Smooth muscle cell (in vitro differentiated cells): ENCODE data around the gene ROS1. TPM values are rescaled to one million over a fixed set of nuclear protein-coding genes. Genes with fewer than 3 reads are reported as not detected.

ENCODE experiments used
- DNase-seq: peaks from one replicate; lab custom pipeline; 2025; ENCODE audit not compliant: unreplicated experiment; lab: John Stamatoyannopoulos, UW
- H2AFZ ChIP-seq: fragments of 200-600 bp; sonication (generic); 2 replicates; pipeline ENCODE4 v1.6.0; 2016; ENCODE audit warnings: antibody characterized with exemption, low read depth, mild to moderate bottlenecking
- H3F3A ChIP-seq: fragments of 200-600 bp; sonication (generic); 2 replicates; pipeline ENCODE4 v1.6.0; 2017; ENCODE audit warnings: antibody characterized with exemption, low read depth
- H3K27ac ChIP-seq: fragments of 200-600 bp; sonication (generic); 2 replicates; pipeline ENCODE4 v1.5.1; 2016; ENCODE audit warnings: low read depth, mild to moderate bottlenecking
- H3K27me3 ChIP-seq: fragments of 200-600 bp; sonication (generic); 2 replicates; pipeline ENCODE4 v1.6.1; 2016; ENCODE audit warnings: low read depth, mild to moderate bottlenecking
- H3K36me3 ChIP-seq: fragments of 200-600 bp; sonication (generic); 2 replicates; pipeline ENCODE4 v1.5.1; 2016; ENCODE audit warnings: low read depth
- H3K4me1 ChIP-seq: fragments of 200-600 bp; sonication (generic); 2 replicates; pipeline ENCODE4 v1.5.1; 2016; ENCODE audit warnings: low read depth
- H3K4me2 ChIP-seq: fragments of 200-600 bp; sonication (generic); 2 replicates; pipeline ENCODE4 v1.6.0; 2016; ENCODE audit warnings: mild to moderate bottlenecking
- H3K4me3 ChIP-seq: fragments of 200-600 bp; sonication (generic); 2 replicates; pipeline ENCODE4 v1.5.1; 2016; ENCODE audit warnings: mild to moderate bottlenecking
- H3K79me2 ChIP-seq: fragments of 200-600 bp; sonication (generic); 2 replicates; pipeline ENCODE4 v1.6.0; 2016; ENCODE audit warnings: low read depth, mild to moderate bottlenecking
- H3K9ac ChIP-seq: fragments of 200-600 bp; sonication (generic); 2 replicates; pipeline ENCODE4 v1.6.0; 2016; ENCODE audit warnings: low read depth
- H3K9me3 ChIP-seq: fragments of 200-600 bp; sonication (generic); replicated peaks from 2 replicates; pipeline ENCODE4 v1.5.1; 2016; ENCODE audit warnings: low read depth
- H4K20me1 ChIP-seq: fragments of 200-600 bp; sonication (generic); 2 replicates; pipeline ENCODE4 v1.6.0; 2016; ENCODE audit warnings: low read depth
- WGBS: methylation state at CpG from one replicate; pipeline ENCODE4 v1.1.7; 2016; ENCODE audit warnings: low lambda C conversion rate; 5-methylcytosine and 5-hydroxymethylcytosine counted together
- polyA plus RNA-seq: library from polyadenylated mRNA; unstranded; fragments of >200 nt; fragmentation: Nextera tagmentation; extraction: Ambion mirVana; gene quantifications from 2 replicates; pipeline ENCODE4 v1.2.1, GENCODE V29; 2016
- total RNA-seq: library from RNA; depleted of rRNA; stranded (reverse); fragments of >200 nt; gene quantifications from 2 replicates; pipeline ENCODE4 v1.2.3, GENCODE V29; 2014
- TF ChIP-seq, protein P1 (sequence below): fragments of 200-600 bp; sonication (generic); IDR thresholded peaks from 2 replicates; pipeline ENCODE4 v1.5.1; 2017; ENCODE audit warnings: borderline replicate concordance, mild to moderate bottlenecking, antibody characterized with exemption; ENCODE audit not compliant: insufficient read depth, poor library complexity, severe bottlenecking

Gene ROS1
- total RNA-seq, result 0.09 and 3.0 TPM in 2 replicates
- polyA plus RNA-seq, result 0.03 and 0.08 TPM in 2 replicates

DNA sequence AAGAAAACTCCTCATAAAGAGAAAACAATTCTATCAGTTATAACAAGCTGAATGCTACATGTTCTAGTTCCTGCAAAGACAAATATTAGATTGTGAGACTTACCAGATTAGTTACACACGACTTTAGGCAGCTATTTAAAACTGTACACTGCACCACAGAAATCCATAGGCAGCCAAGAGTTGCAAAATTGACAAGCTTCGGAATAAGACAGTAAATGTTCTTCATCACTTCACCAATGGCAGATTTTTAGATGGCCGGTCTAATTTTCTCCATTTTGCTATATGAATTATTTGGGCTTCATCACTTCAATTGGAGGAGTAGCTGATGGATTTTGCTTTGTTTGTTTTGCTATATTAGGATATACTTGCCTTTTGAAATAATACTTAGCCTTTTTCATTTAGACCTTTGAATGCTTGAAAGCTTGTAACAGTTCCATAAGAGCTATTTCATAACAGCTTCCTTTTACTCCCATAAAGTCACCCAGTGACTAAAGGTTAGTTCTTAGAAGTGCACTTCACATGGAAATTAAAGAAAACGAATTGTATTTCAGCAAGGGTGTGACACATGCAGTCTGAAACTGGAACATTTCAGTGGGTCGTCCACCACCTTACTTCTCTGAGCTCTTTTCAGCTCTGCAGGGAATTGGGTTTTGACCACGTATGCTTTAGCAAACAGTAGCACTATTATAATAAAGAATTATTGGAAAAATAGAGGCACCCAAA is at the start of gene ROS1:
TSS of gene ROS1 (minus strand) at position 512 of the 723 bp plus-strand sequence. CDS start at position 226, 286 bp downstream.
- Histone ChIP-seq H3K36me3 (no peaks in the 10 kb centered on the region), H3K4me1 (no peaks in the 10 kb centered on the region), H2AFZ (no peak within 1 kb of the TSS), H3F3A (no peaks in the 10 kb centered on the region), H3K27ac (no peak within 1 kb of the TSS), H3K79me2 (no peaks in the 10 kb centered on the region), H3K27me3 (no peaks in the 10 kb centered on the region), H3K4me2 (no peak within 1 kb of the TSS), H3K4me3 (no peak within 1 kb of the TSS), H3K9ac (no peak within 1 kb of the TSS), H3K9me3 (no peaks in the 10 kb centered on the region), H4K20me1 (no peaks in the 10 kb centered on the region)
- DNase-seq, result no peak
- WGBS, result 73% methylated on average over 6 of the region's 6 CpGs
- TF ChIP-seq, protein P1, sequence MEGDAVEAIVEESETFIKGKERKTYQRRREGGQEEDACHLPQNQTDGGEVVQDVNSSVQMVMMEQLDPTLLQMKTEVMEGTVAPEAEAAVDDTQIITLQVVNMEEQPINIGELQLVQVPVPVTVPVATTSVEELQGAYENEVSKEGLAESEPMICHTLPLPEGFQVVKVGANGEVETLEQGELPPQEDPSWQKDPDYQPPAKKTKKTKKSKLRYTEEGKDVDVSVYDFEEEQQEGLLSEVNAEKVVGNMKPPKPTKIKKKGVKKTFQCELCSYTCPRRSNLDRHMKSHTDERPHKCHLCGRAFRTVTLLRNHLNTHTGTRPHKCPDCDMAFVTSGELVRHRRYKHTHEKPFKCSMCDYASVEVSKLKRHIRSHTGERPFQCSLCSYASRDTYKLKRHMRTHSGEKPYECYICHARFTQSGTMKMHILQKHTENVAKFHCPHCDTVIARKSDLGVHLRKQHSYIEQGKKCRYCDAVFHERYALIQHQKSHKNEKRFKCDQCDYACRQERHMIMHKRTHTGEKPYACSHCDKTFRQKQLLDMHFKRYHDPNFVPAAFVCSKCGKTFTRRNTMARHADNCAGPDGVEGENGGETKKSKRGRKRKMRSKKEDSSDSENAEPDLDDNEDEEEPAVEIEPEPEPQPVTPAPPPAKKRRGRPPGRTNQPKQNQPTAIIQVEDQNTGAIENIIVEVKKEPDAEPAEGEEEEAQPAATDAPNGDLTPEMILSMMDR, result no peak

DNA sequence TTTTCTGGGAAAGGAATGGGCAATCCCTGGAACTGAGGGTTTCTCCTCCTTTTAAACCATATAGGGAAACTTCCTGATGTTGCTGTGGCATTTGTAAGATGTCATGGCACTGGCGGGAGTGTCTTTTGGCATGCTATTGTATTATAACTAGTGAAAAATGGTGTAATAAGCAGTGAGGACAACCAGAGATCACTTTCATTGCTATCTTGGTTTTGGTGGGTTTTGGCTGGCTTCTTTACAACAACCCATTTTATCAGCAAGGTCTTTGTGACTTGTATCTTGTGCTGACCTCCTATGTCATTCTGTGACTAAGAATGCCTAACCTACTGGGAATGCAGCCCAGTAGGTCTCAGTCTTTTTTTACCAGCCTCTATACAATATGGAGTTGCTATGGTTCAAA is 47.7 kb upstream of the ROS1 start:
- Histone ChIP-seq H3K27ac (no peak overlapping the region), H3K9ac (no peak overlapping the region), H3K4me3 (no peak overlapping the region), H3K36me3 (no peaks in the 10 kb centered on the region), H2AFZ (no peak overlapping the region), H3K79me2 (no peaks in the 10 kb centered on the region), H3K4me2 (no peak overlapping the region), H4K20me1 (no peaks in the 10 kb centered on the region), H3K4me1 (no peaks in the 10 kb centered on the region), H3K9me3 (no peaks in the 10 kb centered on the region), H3K27me3 (no peaks in the 10 kb centered on the region), H3F3A (no peaks in the 10 kb centered on the region)
- WGBS, result 93% methylated on average over 1 of the region's 1 CpG
- DNase-seq, result no peak
- TF ChIP-seq, protein P1, result no peak

- no peaks in the 10 kb centered on the region for H3K27me3 ChIP-seq
- WGBS, result 96% methylated on average over 3 of the region's 3 CpGs
- no peak for DNase-seq
Measured at GRCh38 chr6:117472667-117473066, 46.9 kb upstream of the ROS1 start.

More at GRCh38 chr6:117472667-117473066, 46.9 kb upstream of the ROS1 start:
- no peak overlapping the region for H3K9ac ChIP-seq
- H3K79me2 ChIP-seq, result no peaks in the 10 kb centered on the region
- no peak overlapping the region for H3K27ac ChIP-seq
- TF ChIP-seq, protein P1, result no peak
- no peaks in the 10 kb centered on the region for H3F3A ChIP-seq
- no peaks in the 10 kb centered on the region for H3K36me3 ChIP-seq
- H3K9me3 ChIP-seq, result no peaks in the 10 kb centered on the region
- H3K4me3 ChIP-seq, result no peak overlapping the region
- no peak overlapping the region for H3K4me2 ChIP-seq
- no peaks in the 10 kb centered on the region for H4K20me1 ChIP-seq
- no peak overlapping the region for H2AFZ ChIP-seq
- H3K4me1 ChIP-seq, result no peaks in the 10 kb centered on the region
